Lung (tissue), 12 donors: ENCODE results near the gene LSP1. TPM values are rescaled to one million over a fixed set of nuclear protein-coding genes. Genes with fewer than 3 reads are reported as not detected.

Experiments
- ATAC-seq: fragments of 200-7000 bp; cut with Tn5 transposase; one replicate; pipeline ENCODE4 v1.9.1; 2020; ENCODE audit warnings: moderate number of reproducible peaks; ENCODE audit not compliant: insufficient read depth, low FRiP score
- DNase-seq, 3 donors: peaks; one replicate each; pipeline ENCODE4 v3.0.0-alpha.2; 2013 to 2017
- H3K27ac ChIP-seq, 2 donors: one replicate each; pipeline ENCODE4 v1.5.1; 2013; ENCODE audit warnings: mild to moderate bottlenecking in 2 of 2, moderate library complexity in 2 of 2, control low read depth in 1 of 2, inconsistent platforms in 1 of 2, low read depth in 1 of 2, low read length in 1 of 2
- H3K27me3 ChIP-seq, 3 donors: one replicate each; pipeline ENCODE4 v1.5.1; 2013; ENCODE audit warnings: low read length in 2 of 3; ENCODE audit not compliant: control insufficient read depth in 3 of 3, insufficient read depth in 3 of 3
- H3K36me3 ChIP-seq, 4 donors: one replicate each; pipeline ENCODE4 v1.5.1; 2013; ENCODE audit warnings: low read length in 4 of 4, mild to moderate bottlenecking in 1 of 4, moderate library complexity in 1 of 4; ENCODE audit not compliant: control insufficient read depth in 4 of 4, insufficient read depth in 4 of 4
- H3K4me1 ChIP-seq, 5 donors: one replicate each; pipeline ENCODE4 v1.5.1; 2013; ENCODE audit warnings: low read length in 5 of 5, mild to moderate bottlenecking in 2 of 5, moderate library complexity in 1 of 5; ENCODE audit not compliant: control insufficient read depth in 5 of 5, insufficient read depth in 5 of 5
- H3K4me3 ChIP-seq: one replicate; pipeline ENCODE4 v1.5.1; 2013; ENCODE audit warnings: mild to moderate bottlenecking, control low read depth, moderate library complexity
- H3K9ac ChIP-seq, 2 donors: one replicate each; pipeline ENCODE4 v1.5.1; 2013; ENCODE audit warnings: low read length in 2 of 2, control low read depth in 1 of 2; ENCODE audit not compliant: insufficient read depth in 1 of 2
- H3K9me3 ChIP-seq, 4 donors: one replicate each; pipeline ENCODE4 v1.5.1; 2013; ENCODE audit warnings: low read length in 3 of 4, mild to moderate bottlenecking in 1 of 4, moderate library complexity in 1 of 4; ENCODE audit not compliant: control insufficient read depth in 4 of 4, insufficient read depth in 3 of 4
- CTCF ChIP-seq: IDR thresholded peaks from 2 replicates; pipeline ENCODE4 v1.5.1; 2012; ENCODE audit warnings: mild to moderate bottlenecking; ENCODE audit errors: control extremely low read depth, extremely low read depth
- WGBS, 2 donors: extraction: QIAGEN DNeasy Blood & Tissue Kit; methylation state at CpG; one replicate each; pipeline ENCODE4 v1.1.7; 2013; 5-methylcytosine and 5-hydroxymethylcytosine counted together
- polyA plus RNA-seq, 2 donors: library from polyadenylated mRNA; stranded (reverse); fragments of 200-250 nt; gene quantifications; one replicate each; pipeline ENCODE4 v1.2.1, GENCODE V29; 2013
- total RNA-seq, 2 donors: library from RNA; depleted of rRNA in 1 of 2; stranded (reverse); fragments of >200 nt in 1 of 2; gene quantifications; one replicate each; pipeline ENCODE4 v1.2.1, GENCODE V29; 2014 to 2021
- donor health status: control.
- donor health status: control.
- donor health status: Bipolar disorder and iron deficiency.
- donor health status: healthy.
- donor health status: DM: yes; HTN: yes; CAD: no.

Gene LSP1
- total and polyA plus RNA-seq, 4 donors = 44.9 to 121 (median 83.9) TPM

DNA sequence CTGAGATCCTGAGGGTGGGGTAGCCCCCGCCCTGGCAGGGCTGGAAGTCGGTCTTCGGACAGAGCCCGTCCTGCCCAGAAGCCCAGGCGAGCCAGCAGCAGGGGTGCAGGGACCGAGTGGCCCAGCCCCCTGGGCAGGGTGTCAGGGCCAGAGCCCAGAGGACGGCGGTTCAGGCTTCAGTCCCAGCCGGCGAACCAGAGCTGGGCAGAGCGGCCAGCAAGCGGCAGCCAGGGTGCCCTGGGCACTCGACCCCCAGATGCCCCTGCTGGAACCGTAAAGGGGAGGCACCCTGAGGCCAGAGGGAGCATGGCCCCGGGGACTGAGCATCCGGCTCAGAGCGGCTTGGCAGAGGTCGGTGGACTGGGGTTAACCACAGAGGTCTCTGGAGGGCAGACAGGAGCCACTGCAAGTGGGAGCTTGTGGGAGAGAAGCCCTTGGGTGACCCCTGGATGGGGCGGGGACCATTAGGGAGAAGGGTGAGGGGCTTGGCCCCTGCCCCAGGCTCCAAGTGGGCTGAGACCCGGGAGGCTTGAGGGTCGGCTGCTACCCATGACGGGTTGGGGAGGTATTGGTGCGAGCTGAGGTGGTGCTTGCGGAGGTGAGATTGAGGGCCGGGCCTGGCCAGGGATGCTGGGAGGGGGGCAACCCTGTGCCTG lies 15.9 kb downstream of the LSP1 start:
- DNase-seq (no peak), ATAC-seq (no peak)
- Histone ChIP-seq H3K9me3 (no peaks in the 10 kb centered on the region), H3K36me3 (no peaks in the 10 kb centered on the region), H3K4me3 (no peak overlapping the region), H3K27me3 (peaks cover 0 to 16% (median 3%) of the 10 kb centered on the region in 3 donors), H3K27ac (no peak overlapping the region), H3K4me1 (peaks cover 0 to 17% (median 6%) of the 10 kb centered on the region in 5 donors), H3K9ac (no peak overlapping the region)
- 80 to 84% methylated on average over 24 to 25 of the region's 25 CpGs for WGBS, 2 donors
- TF ChIP-seq CTCF = no peak

- ATAC-seq = no peak
- TF ChIP-seq CTCF = no peak
- Histone ChIP-seq H3K4me3 (no peak overlapping the region), H3K27me3 (peaks cover 0 to 16% (median 3%) of the 10 kb centered on the region in 3 donors), H3K36me3 (no peaks in the 10 kb centered on the region), H3K9me3 (no peaks in the 10 kb centered on the region), H3K9ac (no peak overlapping the region), H3K27ac (no peak overlapping the region), H3K4me1 (peaks cover 0 to 9% (median 0%) of the 10 kb centered on the region in 5 donors)
- 68 to 78% methylated on average over 33 to 34 of the region's 34 CpGs for WGBS, 2 donors
- no peak for DNase-seq
Measured at GRCh38 chr11:1869427-1870325, 16.8 kb downstream of the LSP1 start.

DNA sequence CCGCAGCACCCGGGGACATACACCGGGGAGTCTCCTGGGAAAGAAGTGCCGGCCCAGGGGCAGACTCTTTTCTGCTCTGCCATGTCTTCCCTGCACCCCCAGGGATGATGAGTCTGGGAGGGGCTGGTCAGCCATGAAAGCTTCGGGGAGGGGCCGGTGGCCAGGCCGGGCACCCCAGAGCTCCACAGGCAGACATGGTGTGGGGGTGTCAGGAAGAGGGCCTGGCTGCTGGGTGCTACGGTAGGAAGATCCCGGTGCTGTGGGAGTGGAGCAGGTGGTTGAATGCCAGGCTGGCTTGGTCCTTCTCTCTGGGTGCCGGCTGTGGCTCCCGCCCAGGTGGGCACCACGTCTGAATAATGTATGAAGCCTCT lies 17.4 kb downstream of the LSP1 start:
- H3K9ac ChIP-seq = no peak overlapping the region
- peaks cover 0 to 16% (median 3%) of the 10 kb centered on the region in 3 donors for H3K27me3 ChIP-seq
- 81 to 88% methylated on average over 11 to 12 of the region's 12 CpGs for WGBS, 2 donors
- H3K27ac ChIP-seq = no peak overlapping the region
- H3K36me3 ChIP-seq = no peaks in the 10 kb centered on the region
- no peak overlapping the region for H3K4me3 ChIP-seq
- no peak for DNase-seq
- H3K4me1 ChIP-seq = peaks cover 0 to 3% (median 0%) of the 10 kb centered on the region in 5 donors
- no peak for TF ChIP-seq CTCF
- ATAC-seq = no peak
- no peaks in the 10 kb centered on the region for H3K9me3 ChIP-seq
